WTC11 (cell line): Measurements from ENCODE around the gene IL27RA.

ENCODE experiments used
- AFF4 ChIP-seq: sonication (generic); formaldehyde crosslinking; IDR thresholded peaks from 2 replicates; pipeline ENCODE4 v1.8.1; 2023; ENCODE audit warnings: mild to moderate bottlenecking, missing genetic modification reagents, borderline replicate concordance
- ARID4B ChIP-seq: sonication (generic); formaldehyde crosslinking; IDR thresholded peaks from 2 replicates; pipeline ENCODE4 v1.8.0; 2023; ENCODE audit warnings: missing genetic modification reagents, mild to moderate bottlenecking, borderline replicate concordance
- CTCF ChIP-seq: fragments of 200-600 bp; IDR thresholded peaks from 2 replicates; pipeline ENCODE4 v1.8.0; 2022; ENCODE audit warnings: antibody characterized with exemption
- HMGXB4 ChIP-seq: sonication (generic); formaldehyde crosslinking; IDR thresholded peaks from 2 replicates; pipeline ENCODE4 v1.8.1; 2023; ENCODE audit warnings: mild to moderate bottlenecking, moderate library complexity, missing genetic modification reagents
- PRRX2 ChIP-seq: fragments of 250-450 bp; sonication (Bioruptor Pico); IDR thresholded peaks from 2 replicates; pipeline ENCODE4 v1.8.0; 2021; ENCODE audit warnings: mild to moderate bottlenecking
- TCF7 ChIP-seq: sonication (generic); formaldehyde crosslinking; IDR thresholded peaks from 2 replicates; pipeline ENCODE4 v1.8.0; 2022; ENCODE audit warnings: mild to moderate bottlenecking, low read depth, missing genetic modification reagents, moderate library complexity
- TP53 ChIP-seq: sonication (generic); formaldehyde crosslinking; IDR thresholded peaks from 2 replicates; pipeline ENCODE4 v1.8.1; 2023; ENCODE audit warnings: mild to moderate bottlenecking, missing genetic modification reagents
- USF2 ChIP-seq: sonication (generic); formaldehyde crosslinking; IDR thresholded peaks from 2 replicates; pipeline ENCODE4 v1.8.1; 2023; ENCODE audit warnings: mild to moderate bottlenecking, missing genetic modification reagents, moderate library complexity
- ZNF425 ChIP-seq: fragments of 250-450 bp; sonication (Bioruptor Pico); conservative IDR thresholded peaks from 2 replicates; pipeline ENCODE4 v1.9.0; 2021; ENCODE audit warnings: mild to moderate bottlenecking

GRCh38 chr19:14012378-14012915, 19.1 kb upstream of the IL27RA start:
- TF ChIP-seq CTCF (no peak), ZNF425 (CRISPR knock-in tag) (no peak), HMGXB4 (no peak), TCF7 (CRISPR knock-in tag) (no peak), TP53 (CRISPR knock-in tag) (no peak), ARID4B (CRISPR knock-in tag) (no peak), USF2 (no peak), AFF4 (CRISPR knock-in tag) (no peak), PRRX2 (CRISPR knock-in tag) (no peak)
